ENCODE data around the gene SMG5.

SMG5 gene

GRCh38 chr1:156229809-156230472 lies 52.7 kb downstream of the SMG5 start:
- no peak for TF ChIP-seq TAF1 (IDR thresholded peaks at IDR 0.05; ENCODE audit: borderline replicate concordance, insufficient read depth, low read length)
- no peak for TF ChIP-seq POLR2AphosphoS5 (IDR thresholded peaks at IDR 0.05; ENCODE audit: low read depth, low read length)
- no peak for TF ChIP-seq REST (IDR thresholded peaks at IDR 0.05; ENCODE audit: insufficient read depth in 1 of 2, low read depth in 2 of 2, low read length in 2 of 2)
- no peak for TF ChIP-seq FOXP2 (optimal IDR thresholded peaks at IDR 0.05; ENCODE audit: borderline replicate concordance, extremely low read depth, extremely low read length, insufficient read depth)
- TF ChIP-seq SIN3A (IDR thresholded peaks at IDR 0.05; ENCODE audit: borderline replicate concordance, insufficient read depth, low read length), result no peak

GRCh38 chr1:156228501-156228900 lies 54.1 kb downstream of the SMG5 start:
- TF ChIP-seq POLR2AphosphoS5 (IDR thresholded peaks at IDR 0.05; ENCODE audit: low read depth, low read length) (no peak), TAF1 (IDR thresholded peaks at IDR 0.05; ENCODE audit: borderline replicate concordance, insufficient read depth, low read length) (no peak), SIN3A (IDR thresholded peaks at IDR 0.05; ENCODE audit: borderline replicate concordance, insufficient read depth, low read length) (no peak), REST (IDR thresholded peaks at IDR 0.05; ENCODE audit: insufficient read depth in 1 of 2, low read depth in 2 of 2, low read length in 2 of 2) (no peak), FOXP2 (optimal IDR thresholded peaks at IDR 0.05; ENCODE audit: borderline replicate concordance, extremely low read depth, extremely low read length, insufficient read depth) (no peak)

- TF ChIP-seq REST (IDR thresholded peaks at IDR 0.05; ENCODE audit: insufficient read depth in 1 of 2, low read depth in 2 of 2, low read length in 2 of 2), result no peak
- TF ChIP-seq SIN3A (IDR thresholded peaks at IDR 0.05; ENCODE audit: borderline replicate concordance, insufficient read depth, low read length), result no peak
- TF ChIP-seq TAF1 (IDR thresholded peaks at IDR 0.05; ENCODE audit: borderline replicate concordance, insufficient read depth, low read length), result no peak
- TF ChIP-seq FOXP2 (optimal IDR thresholded peaks at IDR 0.05; ENCODE audit: borderline replicate concordance, extremely low read depth, extremely low read length, insufficient read depth), result no peak
- no peak for TF ChIP-seq POLR2AphosphoS5 (IDR thresholded peaks at IDR 0.05; ENCODE audit: low read depth, low read length)
Observed at GRCh38 chr1:156226782-156227181, 55.8 kb downstream of the SMG5 start.

- TF ChIP-seq FOXP2 (optimal IDR thresholded peaks at IDR 0.05; ENCODE audit: borderline replicate concordance, extremely low read depth, extremely low read length, insufficient read depth) (no peak), REST (IDR thresholded peaks at IDR 0.05; ENCODE audit: insufficient read depth in 1 of 2, low read depth in 2 of 2, low read length in 2 of 2) (no peak), TAF1 (IDR thresholded peaks at IDR 0.05; ENCODE audit: borderline replicate concordance, insufficient read depth, low read length) (no peak), POLR2AphosphoS5 (IDR thresholded peaks at IDR 0.05; ENCODE audit: low read depth, low read length) (no peak)
Observed at GRCh38 chr1:156226116-156226538, 56.5 kb downstream of the SMG5 start.

GRCh38 chr1:156225677-156226014 lies 57.0 kb downstream of the SMG5 start:
- TF ChIP-seq REST (IDR thresholded peaks at IDR 0.05; ENCODE audit: insufficient read depth in 1 of 2, low read depth in 2 of 2, low read length in 2 of 2), result no peak
- no peak for TF ChIP-seq SIN3A (IDR thresholded peaks at IDR 0.05; ENCODE audit: borderline replicate concordance, insufficient read depth, low read length)
- no peak for TF ChIP-seq FOXP2 (optimal IDR thresholded peaks at IDR 0.05; ENCODE audit: borderline replicate concordance, extremely low read depth, extremely low read length, insufficient read depth)
- no peak for TF ChIP-seq TAF1 (IDR thresholded peaks at IDR 0.05; ENCODE audit: borderline replicate concordance, insufficient read depth, low read length)
- TF ChIP-seq POLR2AphosphoS5 (IDR thresholded peaks at IDR 0.05; ENCODE audit: low read depth, low read length), result no peak
